Prostate gland (tissue), 2 donors: ENCODE results near the gene MAPK9. TPM values are rescaled to one million over a fixed set of nuclear protein-coding genes. Genes with fewer than 3 reads are reported as not detected.

ENCODE experiments used
- DNase-seq: peaks from one replicate; pipeline ENCODE4 v3.0.0-alpha.2; 2019; ENCODE audit warnings: low spot score
- H3K27ac ChIP-seq, 2 donors: fragments of 200-600 bp; sonication (generic); 2 replicates each; pipeline ENCODE4 v1.5.1; 2017 to 2019
- H3K27me3 ChIP-seq: fragments of 200-600 bp; sonication (generic); replicated peaks from 2 replicates; pipeline ENCODE4 v1.5.1; 2019; ENCODE audit not compliant: insufficient read depth
- H3K36me3 ChIP-seq, 2 donors: fragments of 200-600 bp; sonication (generic); 1 replicate in 1 of 2; 2 replicates in 1 of 2; pipeline versions ENCODE4 v1.5.1 to v1.8.1; 2017 to 2019
- H3K4me1 ChIP-seq: fragments of 200-600 bp; sonication (generic); replicated peaks from 2 replicates; pipeline ENCODE4 v1.5.1; 2019
- H3K4me3 ChIP-seq, 2 donors: fragments of 200-600 bp; sonication (generic); 2 replicates each; pipeline ENCODE4 v1.5.1; 2017 to 2019
- H3K9me3 ChIP-seq: fragments of 200-600 bp; sonication (generic); 2 replicates; pipeline ENCODE4 v1.5.1; 2017
- POLR2A ChIP-seq: fragments of 450-650 bp; IDR thresholded peaks from one replicate; pipeline ENCODE4 v1.6.1; 2016; ENCODE audit warnings: antibody characterized with exemption, mild to moderate bottlenecking
- POLR2AphosphoS5 ChIP-seq: sonication (generic); formaldehyde crosslinking; IDR thresholded peaks from one replicate; pipeline ENCODE4 v1.6.1; 2017; ENCODE audit warnings: antibody characterized with exemption
- WGBS: methylation state at CpG from one replicate; pipeline ENCODE4 v1.1.5; 2018; 5-methylcytosine and 5-hydroxymethylcytosine counted together
- intact Hi-C: fragments of 100-400 bp; cut with DNase I; formaldehyde crosslinking; loops from one replicate; pipeline ENCODE4 v1.14.2; 2022
- total RNA-seq, 2 donors: library from RNA; depleted of rRNA; stranded (reverse); fragments of >200 nt; gene quantifications; one replicate each; pipeline ENCODE4 v1.1.0, GENCODE V29; 2016
- TF ChIP-seq, protein P1 (sequence below), 4 experiments: fragments of 200-600 bp in 2 of 4; fragments of 450-650 bp in 2 of 4; sonication (generic) in 2 of 4; IDR thresholded peaks; 1 replicate in 3 of 4; 2 replicates in 1 of 4; pipeline ENCODE4 v1.5.1; 2016 to 2019; ENCODE audit warnings: antibody characterized with exemption in 4 of 4, mild to moderate bottlenecking in 2 of 4, moderate library complexity in 2 of 4

MAPK9 gene
- total RNA-seq, 2 donors from 2014 or later = 28.8 to 38.5 TPM

DNA sequence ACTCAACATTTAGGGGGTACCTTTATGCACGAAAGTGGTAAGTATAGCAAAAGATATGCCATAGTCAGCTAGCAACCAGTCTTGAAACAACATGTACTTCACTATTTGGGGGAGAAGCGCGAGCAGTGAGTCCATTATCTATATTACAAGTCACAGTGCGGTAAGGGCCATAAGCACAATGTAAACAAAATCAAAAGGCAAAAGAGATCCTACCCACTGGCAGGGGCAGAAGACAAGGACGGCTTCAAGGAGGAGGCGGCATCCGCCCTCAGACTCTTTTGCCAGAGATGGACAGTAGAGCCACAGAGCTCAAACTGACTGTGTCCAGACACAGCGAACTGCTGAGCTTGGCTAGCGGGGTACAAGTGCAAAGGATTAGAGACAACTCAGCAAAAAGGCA lies 9.6 kb downstream of the MAPK9 start:
- H3K9me3 ChIP-seq = no peaks in the 10 kb centered on the region
- H3K4me1 ChIP-seq = no peaks in the 10 kb centered on the region
- no peak for DNase-seq
- no peak overlapping the region for H3K27ac ChIP-seq
- intact Hi-C loops = no loop called here
- TF ChIP-seq, protein P1, sequence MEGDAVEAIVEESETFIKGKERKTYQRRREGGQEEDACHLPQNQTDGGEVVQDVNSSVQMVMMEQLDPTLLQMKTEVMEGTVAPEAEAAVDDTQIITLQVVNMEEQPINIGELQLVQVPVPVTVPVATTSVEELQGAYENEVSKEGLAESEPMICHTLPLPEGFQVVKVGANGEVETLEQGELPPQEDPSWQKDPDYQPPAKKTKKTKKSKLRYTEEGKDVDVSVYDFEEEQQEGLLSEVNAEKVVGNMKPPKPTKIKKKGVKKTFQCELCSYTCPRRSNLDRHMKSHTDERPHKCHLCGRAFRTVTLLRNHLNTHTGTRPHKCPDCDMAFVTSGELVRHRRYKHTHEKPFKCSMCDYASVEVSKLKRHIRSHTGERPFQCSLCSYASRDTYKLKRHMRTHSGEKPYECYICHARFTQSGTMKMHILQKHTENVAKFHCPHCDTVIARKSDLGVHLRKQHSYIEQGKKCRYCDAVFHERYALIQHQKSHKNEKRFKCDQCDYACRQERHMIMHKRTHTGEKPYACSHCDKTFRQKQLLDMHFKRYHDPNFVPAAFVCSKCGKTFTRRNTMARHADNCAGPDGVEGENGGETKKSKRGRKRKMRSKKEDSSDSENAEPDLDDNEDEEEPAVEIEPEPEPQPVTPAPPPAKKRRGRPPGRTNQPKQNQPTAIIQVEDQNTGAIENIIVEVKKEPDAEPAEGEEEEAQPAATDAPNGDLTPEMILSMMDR (IDR thresholded peaks at IDR 0.05) = no peak
- TF ChIP-seq POLR2A (no peak), POLR2AphosphoS5 (no peak)
- 86% methylated on average over 9 of the region's 9 CpGs for WGBS
- peaks cover 0 to 9% of the 10 kb centered on the region in 2 donors for H3K36me3 ChIP-seq
- H3K27me3 ChIP-seq = no peaks in the 10 kb centered on the region
- no peak overlapping the region for H3K4me3 ChIP-seq

DNA sequence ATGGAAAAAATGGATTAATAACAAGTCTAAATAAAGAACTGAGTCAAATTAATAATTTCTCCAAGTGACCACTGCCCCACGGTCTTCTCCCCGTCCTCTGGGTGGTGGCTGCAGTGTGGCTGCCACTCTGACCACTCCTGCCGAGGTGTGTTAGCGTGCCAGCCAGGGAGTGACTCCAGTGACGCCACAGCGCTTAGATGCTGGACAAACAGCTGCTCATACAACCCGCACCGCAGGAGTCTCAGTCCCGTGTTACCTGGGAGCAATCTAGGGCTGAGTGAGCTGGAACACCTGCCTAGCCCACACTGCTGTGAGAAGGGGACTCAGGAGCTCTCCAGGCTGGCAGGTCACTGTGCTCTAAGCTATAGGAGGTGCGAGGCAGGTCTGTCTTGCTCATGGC lies 10.2 kb downstream of the MAPK9 start:
- H3K36me3 ChIP-seq = peaks cover 0 to 9% of the 10 kb centered on the region in 2 donors
- 77% methylated on average over 9 of the region's 10 CpGs for WGBS

DNA sequence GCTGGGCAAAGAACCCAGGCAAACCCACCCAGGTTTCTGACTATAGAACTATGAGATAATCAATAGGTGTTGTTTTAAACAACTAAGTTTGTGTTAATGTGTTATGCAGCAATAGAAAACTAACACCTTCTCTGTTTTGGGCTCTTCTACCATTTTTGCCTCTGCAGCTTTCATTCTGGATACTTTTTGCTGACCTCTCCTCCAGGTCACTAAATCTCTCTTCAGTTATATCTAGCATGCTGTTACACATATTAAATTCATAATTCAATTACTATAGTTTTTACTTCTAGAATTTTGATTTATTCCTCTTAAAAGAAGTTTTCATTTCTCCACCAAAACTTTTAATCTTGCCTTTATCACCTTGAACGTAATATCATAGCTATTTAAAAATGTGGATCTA lies 17.2 kb downstream of the MAPK9 start:
- Histone ChIP-seq H3K9me3 (no peaks in the 10 kb centered on the region), H3K36me3 (peaks cover 0 to 9% of the 10 kb centered on the region in 2 donors)

More for the DNA sequence above, 10.2 kb downstream of the MAPK9 start:
- Histone ChIP-seq H3K9me3 (no peaks in the 10 kb centered on the region), H3K4me1 (no peaks in the 10 kb centered on the region), H3K27me3 (no peaks in the 10 kb centered on the region), H3K4me3 (no peak overlapping the region), H3K27ac (no peak overlapping the region)
- intact Hi-C loops = no loop called here
- DNase-seq = no peak
- TF ChIP-seq POLR2A = no peak
- no peak for TF ChIP-seq POLR2AphosphoS5
- TF ChIP-seq, protein P1 (IDR thresholded peaks at IDR 0.05) = no peak

DNA sequence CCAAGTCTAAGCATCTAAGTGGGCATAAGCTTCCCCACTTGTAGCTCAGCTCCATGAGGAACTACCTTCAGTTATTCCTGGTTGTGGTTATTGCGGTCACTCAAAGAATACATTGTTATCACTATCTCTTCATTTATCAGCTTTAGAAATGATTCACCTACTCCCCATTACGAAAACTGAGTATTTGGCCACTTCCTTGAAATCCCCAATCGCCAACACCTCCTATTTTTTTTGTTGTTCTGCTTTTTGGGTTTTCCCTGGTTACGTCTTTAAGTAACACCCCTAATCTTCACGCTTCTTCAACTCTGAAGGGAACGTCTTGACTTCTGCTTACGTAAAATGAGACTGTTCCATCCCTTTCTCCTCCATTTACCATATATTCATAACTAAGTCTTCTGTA lies 20.7 kb downstream of the MAPK9 start:
- intact Hi-C loops = no loop called here

More for the DNA sequence above, 17.2 kb downstream of the MAPK9 start:
- intact Hi-C loops = no loop called here
- Histone ChIP-seq H3K27me3 (no peaks in the 10 kb centered on the region), H3K4me1 (no peaks in the 10 kb centered on the region), H3K4me3 (no peak overlapping the region), H3K27ac (no peak overlapping the region)
- TF ChIP-seq POLR2AphosphoS5 (no peak), POLR2A (no peak)
- TF ChIP-seq, protein P1 (IDR thresholded peaks at IDR 0.05) = no peak
- WGBS = 96% methylated on average over 1 of the region's 1 CpG
- no peak for DNase-seq

DNA sequence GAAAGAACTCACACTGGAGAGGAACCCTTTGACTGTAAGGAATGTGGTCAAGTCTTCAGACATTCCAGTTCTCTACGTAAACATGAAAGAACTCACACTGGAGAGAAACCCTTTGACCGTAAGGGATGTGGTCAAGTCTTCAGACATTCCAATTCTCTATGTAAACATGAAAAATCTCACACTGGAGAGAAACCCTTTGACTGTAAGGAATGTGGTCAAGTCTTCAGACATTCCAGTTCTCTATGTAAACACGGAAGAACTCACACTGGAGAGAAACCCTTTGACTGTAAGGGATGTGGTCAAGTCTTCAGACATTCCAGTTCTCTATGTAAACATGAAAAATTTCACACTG lies 32.6 kb downstream of the MAPK9 start:
- H3K27me3 ChIP-seq = no peaks in the 10 kb centered on the region
- H3K4me1 ChIP-seq = no peaks in the 10 kb centered on the region
- H3K36me3 ChIP-seq = peaks cover 5 to 12% of the 10 kb centered on the region in 2 donors
- 61% methylated on average over 3 of the region's 3 CpGs for WGBS
- no peak overlapping the region for H3K4me3 ChIP-seq
- no peak overlapping the region for H3K27ac ChIP-seq
- DNase-seq = no peak
- TF ChIP-seq, protein P1 (IDR thresholded peaks at IDR 0.05) = no peak
- TF ChIP-seq POLR2AphosphoS5 (no peak), POLR2A (no peak)
- intact Hi-C loops = no loop called here
- H3K9me3 ChIP-seq = peaks cover 10% of the 10 kb centered on the region

More for the DNA sequence above, 20.7 kb downstream of the MAPK9 start:
- H3K4me3 ChIP-seq = no peak overlapping the region
- H3K27ac ChIP-seq = no peak overlapping the region
- no peaks in the 10 kb centered on the region for H3K4me1 ChIP-seq
- WGBS = 88% methylated on average over 7 of the region's 7 CpGs
- DNase-seq = no peak
- no peak for TF ChIP-seq POLR2AphosphoS5
- no peak for TF ChIP-seq POLR2A
- TF ChIP-seq, protein P1 (IDR thresholded peaks at IDR 0.05) = no peak
- H3K36me3 ChIP-seq = peaks cover 0 to 10% of the 10 kb centered on the region in 2 donors
- no peaks in the 10 kb centered on the region for H3K9me3 ChIP-seq
- no peaks in the 10 kb centered on the region for H3K27me3 ChIP-seq
